Kidney (tissue), 14 donors: ENCODE data around the gene TOR1A. TPM values are rescaled to one million over a fixed set of nuclear protein-coding genes. Genes with fewer than 3 reads are reported as not detected.
"Not testable (repeated sequence)": the region's sequence is repeated elsewhere in the genome, so short reads cannot be mapped to it uniquely, and the experiment has no call there.

ENCODE experiments used
- DNase-seq, 5 donors: peaks; one replicate each; pipeline ENCODE4 v3.0.0-alpha.2; 2013 to 2020
- FAIRE-seq: peaks from 2 replicates; lab custom pipeline; 2012; peaks lifted over from hg19 to GRCh38; lab: Jason Lieb, UNC
- H3K27ac ChIP-seq, 2 donors: one replicate each; pipeline ENCODE4 v1.7.0; 2013; ENCODE audit warnings: low read depth in 2 of 2, low read length in 2 of 2, inconsistent platforms in 1 of 2
- H3K27me3 ChIP-seq: one replicate; pipeline ENCODE4 v1.7.1; 2013; ENCODE audit warnings: low read length, inconsistent platforms; ENCODE audit not compliant: control insufficient read depth, insufficient read depth
- H3K36me3 ChIP-seq, 3 donors: one replicate each; pipeline versions ENCODE4 v1.7.0 to v1.7.1; 2013; ENCODE audit warnings: low read length in 3 of 3, control low read depth in 1 of 3, inconsistent platforms in 1 of 3; ENCODE audit not compliant: insufficient read depth in 3 of 3, control insufficient read depth in 2 of 3
- H3K4me1 ChIP-seq, 3 donors: one replicate each; pipeline versions ENCODE4 v1.7.0 to v1.7.1; 2013; ENCODE audit warnings: low read length in 3 of 3, inconsistent platforms in 1 of 3, low read depth in 1 of 3; ENCODE audit not compliant: control insufficient read depth in 2 of 3, insufficient read depth in 2 of 3
- H3K4me3 ChIP-seq, 3 donors: one replicate each; pipeline versions ENCODE4 v1.7.0 to v1.8.1; 2013; ENCODE audit warnings: low read length in 3 of 3, control low read depth in 1 of 3, inconsistent platforms in 1 of 3
- H3K9ac ChIP-seq, 3 donors: one replicate each; pipeline versions ENCODE4 v1.7.0 to v1.7.1; 2013; ENCODE audit warnings: low read length in 3 of 3, control low read depth in 1 of 3, inconsistent platforms in 1 of 3
- H3K9me3 ChIP-seq, 3 donors: one replicate each; pipeline versions ENCODE4 v1.7.0 to v1.7.1; 2013; ENCODE audit warnings: low read length in 3 of 3, control low read depth in 1 of 3, inconsistent platforms in 1 of 3; ENCODE audit not compliant: control insufficient read depth in 2 of 3, insufficient read depth in 1 of 3
- CTCF ChIP-seq: IDR thresholded peaks from 3 replicates; pipeline ENCODE4 v1.5.1; 2012; ENCODE audit warnings: mild to moderate bottlenecking, moderate library complexity, borderline replicate concordance; ENCODE audit not compliant: insufficient read depth; ENCODE audit errors: extremely low read depth
- intact Hi-C: fragments of 100-400 bp; cut with DNase I; formaldehyde crosslinking; loops from one replicate; pipeline ENCODE4 v1.11.1; 2022
- polyA plus RNA-seq: library from polyadenylated mRNA; stranded (reverse); fragments of 350-450 nt; fragmentation: Illumina TruSeq; extraction: RNeasy Lipid Tissue Mini Kit (QIAGEN cat#74804); gene quantifications from one replicate; pipeline ENCODE4 v1.2.3, GENCODE V29; 2014; ENCODE audit warnings: low read depth, low replicate concordance; ENCODE audit not compliant: insufficient read depth
- total RNA-seq: library from RNA; stranded (reverse); fragmentation: NEBNext Ultra II Directional; extraction: Animal tissue kit (Norgen Biotek cat#: 25700); gene quantifications from one replicate; pipeline ENCODE4 v1.2.1, GENCODE V29; 2021
- donor health status: control.
- donor health status: control.
- donor health status: control.
- donor health status: control.
- donor health status: control.
- donor health status: DM: yes; HTN: yes; CAD: no.
- donor health status: Normal renal cell carcinoma (clear cell type).

The TOR1A gene
- total and polyA plus RNA-seq, 2 donors from 2014 or later = 24.6 to 29.2 TPM

GRCh38 chr9:129776938-129777768, 46.8 kb downstream of the TOR1A start:
- H3K4me1 ChIP-seq = peaks cover 0 to 2% (median 0%) of the 10 kb centered on the region in 3 donors
- intact Hi-C loops = no loop called here
- peak overlapping the region; percentile 14 to 54 for H3K27ac ChIP-seq
- H3K9ac ChIP-seq = no peak overlapping the region
- TF ChIP-seq CTCF = no peak
- DNase-seq (peak; percentile 80 to 98 (median 87)), FAIRE-seq (no peak)
- no peaks in the 10 kb centered on the region for H3K36me3 ChIP-seq
- H3K4me3 ChIP-seq = no peak overlapping the region
- H3K9me3 ChIP-seq = no peaks in the 10 kb centered on the region
- H3K27me3 ChIP-seq = no peaks in the 10 kb centered on the region

GRCh38 chr9:129776566-129776937, 47.4 kb downstream of the TOR1A start:
- Histone ChIP-seq H3K36me3 (no peaks in the 10 kb centered on the region), H3K9me3 (no peaks in the 10 kb centered on the region), H3K4me3 (no peak overlapping the region), H3K9ac (no peak overlapping the region), H3K27ac (peak overlapping the region; percentile 14 to 32), H3K4me1 (peaks cover 0 to 2% (median 0%) of the 10 kb centered on the region in 3 donors), H3K27me3 (no peaks in the 10 kb centered on the region)
- no peak for FAIRE-seq
- intact Hi-C loops = no loop called here
- TF ChIP-seq CTCF = no peak
- DNase-seq = peak in 1 of 5 donors; percentile 83

DNA sequence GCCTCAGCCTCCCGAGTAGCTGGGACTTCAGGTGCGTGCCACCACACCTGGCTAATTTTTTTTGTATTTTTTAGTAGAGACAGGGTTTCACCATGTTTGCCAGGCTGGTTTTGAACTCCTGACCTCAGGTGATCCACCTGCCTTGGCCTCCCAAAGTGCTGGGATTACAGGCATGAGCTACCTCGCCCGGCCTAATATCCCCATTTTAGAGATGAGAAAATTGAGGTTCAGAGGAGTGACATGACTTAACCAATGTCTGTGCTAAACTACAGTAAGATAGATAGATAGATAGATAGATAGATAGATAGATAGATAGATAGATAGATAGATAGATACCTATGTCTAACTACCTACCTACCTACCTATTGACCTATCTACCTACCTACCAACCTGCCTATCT, 47.8 kb downstream of the TOR1A start:
- DNase-seq, H3K9ac ChIP-seq, H3K4me1 ChIP-seq, H3K36me3 ChIP-seq, H3K27me3 ChIP-seq, H3K9me3 ChIP-seq, H3K27ac ChIP-seq, intact Hi-C loops, H3K4me3 ChIP-seq, FAIRE-seq: not testable (repeated sequence)

GRCh38 chr9:129775448-129775798, 48.5 kb downstream of the TOR1A start:
- intact Hi-C loops = no loop called here
- no peak overlapping the region for H3K4me3 ChIP-seq
- no peak for DNase-seq
- TF ChIP-seq CTCF = no peak
- peaks cover 0 to 2% (median 0%) of the 10 kb centered on the region in 3 donors for H3K4me1 ChIP-seq
- H3K27ac ChIP-seq = no peak overlapping the region
- no peaks in the 10 kb centered on the region for H3K9me3 ChIP-seq
- no peaks in the 10 kb centered on the region for H3K36me3 ChIP-seq
- H3K9ac ChIP-seq = no peak overlapping the region
- H3K27me3 ChIP-seq = no peaks in the 10 kb centered on the region
- FAIRE-seq = no peak
